HG02610 (cell line): ENCODE results near the gene CRISPLD2.
"Not testable (repeated sequence)": the region's sequence is repeated elsewhere in the genome, so short reads cannot be mapped to it uniquely, and the experiment has no call there.

ENCODE experiments used
- ATAC-seq: cut with Tn5 transposase; IDR thresholded peaks from one replicate; pipeline ENCODE4 v1.9.1; 2021; ENCODE audit warnings: mild to moderate bottlenecking, moderate library complexity; ENCODE audit not compliant: unreplicated experiment

Gene CRISPLD2

DNA sequence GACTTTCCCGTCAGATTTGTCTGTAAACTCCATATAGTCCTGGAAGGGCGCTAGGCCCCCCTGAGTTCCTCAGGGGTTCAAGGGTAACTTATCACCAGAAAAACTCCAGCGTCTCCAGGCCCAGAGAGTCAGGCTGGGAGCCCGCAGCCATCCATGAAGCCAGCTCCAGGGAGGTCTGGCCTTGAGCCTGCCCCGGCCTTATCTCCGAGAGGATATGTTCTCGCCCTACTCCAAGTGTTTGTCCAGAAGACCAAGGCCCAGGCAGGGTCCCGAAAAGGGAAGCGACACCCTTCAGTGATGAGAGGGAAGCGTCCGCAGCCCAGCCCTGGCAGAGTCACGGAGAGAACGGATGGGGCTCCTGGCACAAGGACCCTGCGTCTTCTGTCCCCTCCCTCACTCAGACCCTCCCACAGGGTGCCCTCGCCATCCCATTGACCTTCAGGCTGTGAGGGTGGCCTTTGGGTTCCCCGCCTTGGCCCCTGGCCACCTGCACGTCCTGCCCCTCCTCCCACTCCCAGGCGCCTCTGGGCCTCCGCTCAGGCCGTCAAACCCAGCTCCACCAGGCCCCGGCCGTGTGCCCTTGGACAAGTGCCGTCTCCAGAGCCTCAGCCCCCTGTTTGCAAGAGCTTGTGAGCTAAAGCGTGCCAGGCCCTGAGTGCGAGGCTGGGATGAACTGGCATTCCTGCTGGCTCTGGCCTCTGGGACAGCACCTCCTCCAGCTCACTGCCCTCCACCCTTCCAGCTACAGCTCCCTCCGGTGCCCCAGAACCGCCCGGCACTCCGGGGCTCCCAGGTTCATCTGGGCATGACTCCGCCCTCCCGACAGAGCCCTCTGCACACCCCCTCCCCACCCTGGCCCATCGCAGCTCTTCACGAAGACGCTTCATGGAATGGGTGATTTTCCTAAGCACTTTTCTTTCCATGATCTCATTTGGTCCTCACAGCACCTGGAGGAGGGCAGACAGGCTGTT is 108.1 kb downstream of the CRISPLD2 start:
- ATAC-seq: no peak

DNA sequence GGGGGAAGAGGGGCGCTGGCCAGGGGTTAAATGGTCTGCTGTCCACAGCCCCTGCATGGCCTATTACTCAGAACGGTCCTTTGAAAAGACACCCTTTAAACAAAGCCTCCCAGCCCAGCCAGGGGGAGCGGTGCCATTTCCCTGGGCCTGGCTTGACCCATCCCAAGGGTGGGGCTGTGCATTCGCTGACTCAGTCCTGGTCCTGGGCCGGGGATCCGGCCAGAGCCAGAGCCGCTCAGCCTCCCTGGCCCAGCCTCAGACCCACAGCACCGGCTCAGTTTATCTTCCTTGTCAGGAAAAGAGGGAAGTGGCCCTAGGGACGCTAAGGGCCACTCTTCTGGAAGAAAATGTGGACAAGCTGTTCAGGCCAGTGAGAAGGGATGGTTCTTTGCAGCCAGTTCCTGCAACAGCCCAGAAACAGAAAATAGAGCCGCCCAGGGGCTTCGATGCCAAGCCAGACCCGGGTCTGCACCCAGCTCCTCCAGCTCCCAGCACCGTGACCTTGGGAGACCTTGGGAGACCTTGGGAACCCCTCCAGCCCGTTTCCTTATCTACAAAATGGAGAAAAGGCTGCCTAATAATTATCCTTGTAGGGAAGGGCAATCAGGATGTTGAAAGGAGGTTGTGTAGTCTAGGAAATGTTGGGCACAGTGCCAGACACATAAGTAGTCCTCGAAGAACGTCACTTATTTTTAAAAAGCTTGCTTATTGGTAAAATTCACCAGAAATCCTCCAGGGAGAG is 109.1 kb downstream of the CRISPLD2 start:
- ATAC-seq: no peak

DNA sequence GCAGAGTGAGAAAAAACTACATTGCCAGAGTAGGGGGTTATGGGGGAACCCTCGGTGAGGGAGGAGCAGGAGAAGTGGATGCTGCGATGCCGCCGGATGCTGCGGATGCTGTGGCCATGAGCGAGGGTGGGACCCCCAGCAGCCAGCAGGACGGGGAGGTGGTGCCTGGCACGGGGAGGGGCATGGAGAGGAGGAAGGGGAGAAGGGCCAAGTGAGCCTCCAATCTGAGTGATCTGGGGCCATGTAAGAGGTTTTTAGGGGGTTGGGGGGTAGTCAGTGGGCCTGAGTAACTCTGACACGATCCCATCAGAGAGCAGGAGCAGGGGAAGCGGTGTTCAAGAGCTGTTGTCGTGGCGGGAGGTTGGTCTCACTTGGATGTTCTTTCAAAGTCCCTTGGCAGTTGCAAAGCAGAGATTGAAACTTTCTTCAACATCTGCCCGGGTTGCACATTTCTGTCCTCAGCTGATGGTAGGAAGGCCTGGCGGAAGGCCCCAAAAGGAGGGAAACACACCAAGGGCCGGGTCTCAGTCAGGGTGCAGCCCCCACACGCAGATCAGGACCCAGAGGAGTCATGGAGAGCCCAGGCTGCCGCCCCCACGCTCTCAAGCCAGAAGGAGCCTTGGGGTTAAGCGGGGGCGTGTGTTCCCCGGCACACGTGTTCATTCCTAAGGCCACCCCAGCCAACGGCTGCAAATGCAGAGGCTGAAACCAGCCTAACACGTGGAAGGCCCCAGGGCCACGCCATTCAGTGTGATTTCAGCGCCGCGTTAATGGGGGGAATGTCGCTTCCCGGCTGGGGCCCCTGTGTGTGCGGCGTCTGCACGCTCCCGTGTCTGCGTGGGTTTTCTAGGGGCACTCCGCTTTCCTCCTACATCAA is 109.9 kb downstream of the CRISPLD2 start:
- ATAC-seq: no peak

DNA sequence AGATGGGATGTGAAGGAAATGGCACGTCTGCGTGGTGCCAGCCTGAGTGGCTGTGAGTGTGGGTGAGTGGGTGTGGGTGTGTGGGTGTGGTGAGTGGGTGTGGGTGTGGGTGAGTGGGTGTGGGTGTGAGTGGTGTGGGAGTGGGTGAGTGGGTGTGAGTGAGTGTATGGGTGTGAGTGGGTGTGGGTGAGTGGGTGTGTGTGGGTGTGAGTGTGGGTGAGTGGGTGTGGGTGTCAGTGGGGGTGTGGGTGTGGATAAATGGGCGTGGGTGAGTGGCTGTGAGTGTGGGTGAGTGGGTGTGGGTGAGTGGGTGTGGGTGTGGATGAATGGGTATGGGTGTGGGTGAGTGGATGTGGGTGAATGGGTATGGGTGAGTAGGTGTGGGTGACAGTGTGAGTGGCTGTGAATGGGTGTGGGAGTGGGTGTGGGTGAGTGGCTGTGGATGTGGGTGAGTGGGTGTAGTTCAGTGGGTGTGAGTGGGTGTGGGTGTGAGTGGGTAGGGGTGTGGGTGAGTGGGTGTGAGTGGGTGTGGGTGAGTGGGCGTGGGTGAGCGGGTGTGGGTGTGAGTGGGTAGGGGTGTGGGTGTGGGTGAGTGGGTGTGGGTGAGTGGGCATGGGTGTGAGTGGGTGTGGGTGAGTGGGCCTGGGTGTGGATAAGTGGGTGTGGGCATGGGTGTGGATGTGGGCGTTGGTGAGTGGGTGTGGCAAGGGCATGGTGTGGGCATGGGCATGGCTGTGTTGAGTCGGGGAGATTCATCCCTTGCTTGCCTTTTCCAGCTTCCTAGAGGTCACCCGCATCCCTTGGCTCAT is 110.7 kb downstream of the CRISPLD2 start:
- no peak for ATAC-seq

GRCh38 chr16:84931107-84931494 is 111.3 kb downstream of the CRISPLD2 start:
- ATAC-seq: no peak

DNA sequence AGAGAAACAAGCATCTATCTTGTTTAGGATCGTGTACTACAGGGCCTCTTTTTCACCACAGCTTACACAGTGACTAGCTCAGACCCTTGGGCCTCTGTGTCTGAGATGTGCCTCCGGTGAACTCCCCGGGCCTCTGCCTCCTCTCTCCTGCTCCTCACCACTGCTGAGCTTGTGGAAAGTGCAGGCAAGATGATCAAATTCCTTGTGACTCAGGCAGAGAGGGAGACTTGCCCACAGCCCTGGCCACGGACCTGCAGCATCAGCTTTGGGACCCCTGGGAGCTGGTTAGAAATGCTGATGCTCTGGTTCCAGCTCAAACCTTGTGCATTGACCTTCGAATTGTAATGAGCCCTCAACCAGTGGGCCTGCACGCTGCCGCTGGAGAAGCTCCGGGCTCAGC is 111.7 kb downstream of the CRISPLD2 start:
- ATAC-seq: no peak

DNA sequence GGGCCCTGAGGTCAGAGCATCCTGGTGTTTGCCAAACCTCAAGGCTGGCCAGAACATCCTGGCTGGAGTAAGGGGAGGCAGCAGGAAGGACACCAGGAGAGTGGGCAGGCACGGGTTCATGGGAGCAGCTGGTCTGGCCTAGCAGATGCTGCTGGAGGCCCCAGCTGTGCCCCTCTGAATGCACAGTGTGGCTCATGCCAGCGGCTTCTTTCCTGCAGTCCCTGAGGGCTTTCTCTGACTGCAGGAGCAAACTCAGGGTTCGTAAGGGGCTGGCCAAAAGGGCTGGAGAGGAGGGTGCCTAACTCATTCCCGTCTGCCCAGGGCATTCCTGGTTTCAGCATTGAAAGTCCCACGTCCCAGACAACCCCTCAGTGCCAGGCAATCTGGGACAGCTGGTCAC is 112.9 kb downstream of the CRISPLD2 start:
- no peak for ATAC-seq

- ATAC-seq: no peak
Measured at GRCh38 chr16:84933774-84934631, 114.2 kb downstream of the CRISPLD2 start.

- no peak for ATAC-seq
Measured at GRCh38 chr16:84937196-84938005, 117.6 kb downstream of the CRISPLD2 start.

GRCh38 chr16:84938616-84939015 is 118.8 kb downstream of the CRISPLD2 start:
- not testable (repeated sequence) for ATAC-seq

DNA sequence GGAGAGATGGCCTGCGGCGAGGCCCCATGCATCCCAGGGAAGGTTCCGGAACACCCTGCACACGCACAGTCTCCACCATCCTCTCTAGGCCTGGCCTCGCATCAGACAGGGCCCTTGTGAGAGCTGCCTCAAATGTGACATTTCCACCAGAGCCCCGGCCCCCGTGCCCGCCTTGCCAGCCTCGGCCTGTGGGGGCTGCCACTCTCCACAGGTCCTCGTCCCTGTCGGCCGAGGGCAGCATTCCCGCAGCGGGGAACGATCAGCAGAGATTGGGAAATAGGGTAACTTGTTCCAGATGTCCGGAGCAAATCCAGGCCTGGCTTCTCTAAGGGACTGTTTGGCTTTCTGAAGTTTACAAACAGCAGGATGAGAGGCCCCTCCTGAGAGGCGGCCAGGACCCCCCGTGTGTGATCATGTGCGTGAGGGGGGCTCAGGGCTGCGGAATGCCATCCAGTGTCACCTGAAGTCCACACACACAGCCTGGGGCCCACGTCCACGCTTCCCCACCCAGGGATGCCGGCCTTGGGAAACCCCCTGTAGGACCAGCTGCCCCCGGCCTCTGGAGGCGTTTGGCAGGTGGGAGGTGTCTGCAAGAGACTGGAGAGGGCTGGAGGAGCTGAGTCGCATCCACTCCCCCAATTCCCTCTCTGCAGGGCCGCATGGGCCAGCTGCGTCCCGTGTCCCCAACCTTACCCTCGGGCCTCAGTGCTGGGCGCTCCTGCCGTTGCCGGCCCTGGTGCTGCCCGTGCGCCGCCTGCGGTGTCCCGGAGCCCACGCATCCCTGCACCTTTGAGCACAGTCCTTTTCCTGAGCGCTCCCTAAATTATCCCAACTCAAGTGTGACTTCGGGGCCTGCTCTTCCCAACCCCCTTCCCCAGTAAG is 121.1 kb downstream of the CRISPLD2 start:
- no peak for ATAC-seq

GRCh38 chr16:84941921-84942320 is 122.1 kb downstream of the CRISPLD2 start:
- ATAC-seq: no peak

GRCh38 chr16:84942786-84943185 is 123.0 kb downstream of the CRISPLD2 start:
- ATAC-seq: no peak

GRCh38 chr16:84943620-84944019 is 123.8 kb downstream of the CRISPLD2 start:
- no peak for ATAC-seq

DNA sequence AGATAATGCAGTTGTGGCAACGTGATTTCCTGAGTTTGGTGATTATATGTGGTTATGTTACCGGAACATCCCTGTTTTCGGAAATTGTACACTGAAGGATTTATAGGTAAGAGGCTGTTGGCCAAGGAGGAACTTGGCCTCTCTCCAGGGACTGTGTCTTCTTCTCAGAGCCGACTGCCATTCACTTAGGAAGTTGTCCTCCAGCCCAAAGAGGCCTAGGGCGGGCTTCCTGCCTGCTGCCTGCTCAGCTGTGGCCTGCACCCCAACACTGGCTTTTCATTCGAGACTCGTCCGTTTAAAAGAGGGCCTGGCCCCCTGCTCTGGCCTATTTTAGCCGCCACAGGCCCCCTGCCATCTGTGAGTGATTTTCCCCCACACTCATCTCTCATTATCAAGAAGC is 127.2 kb downstream of the CRISPLD2 start:
- ATAC-seq: no peak

DNA sequence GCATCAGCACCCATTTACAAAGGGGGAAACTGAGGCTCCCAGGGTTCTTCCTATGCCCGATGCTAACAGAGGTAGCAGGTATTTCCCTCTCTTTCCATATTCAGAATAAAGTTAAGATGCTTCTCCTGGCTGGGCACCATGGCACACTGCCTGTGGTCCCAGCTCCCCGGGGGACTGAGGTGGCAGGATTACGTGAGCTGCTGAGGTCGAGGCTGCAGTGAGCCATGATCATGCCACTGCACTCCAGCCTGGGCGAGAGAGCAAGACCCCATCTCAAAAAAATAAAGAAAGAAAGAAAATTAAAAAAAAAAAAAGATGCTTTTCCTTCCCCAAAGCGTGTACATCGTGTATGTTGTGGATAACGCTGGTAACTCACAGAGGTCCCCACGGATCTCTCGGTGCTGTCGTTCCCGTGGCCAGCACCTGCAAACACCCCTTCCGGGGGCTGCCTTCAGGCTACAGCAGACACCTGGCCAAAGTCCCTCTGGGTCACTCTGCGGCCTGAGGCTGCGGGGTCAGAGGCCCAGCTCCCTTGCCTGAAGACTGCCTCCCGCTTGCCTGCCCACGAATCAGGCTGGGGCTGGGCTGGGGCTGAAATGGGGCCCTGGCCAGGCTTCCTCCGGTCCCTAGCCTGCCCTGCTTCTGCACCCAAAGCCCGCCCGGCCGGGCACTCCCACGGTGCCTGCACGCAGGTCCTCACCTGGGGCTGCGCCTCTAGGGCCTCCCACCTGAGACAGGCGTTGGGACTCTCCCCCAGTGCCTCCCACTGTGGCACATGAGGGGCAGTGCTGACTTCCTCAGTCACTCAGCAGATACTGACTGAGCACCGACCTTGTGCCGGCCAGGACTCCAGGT is 128.4 kb downstream of the CRISPLD2 start:
- ATAC-seq: no peak
